Measurements from ENCODE around the gene WASF1. TPM values are rescaled to one million over a fixed set of nuclear protein-coding genes. Genes with fewer than 3 reads are reported as not detected.

Gene WASF1
- total RNA-seq, 3 donors from 2014 or later, result 11.4 to 19.7 (median 12.3) TPM

GRCh38 chr6:110196874-110197273 lies 17.4 kb upstream of the WASF1 start:
- no peaks in the 10 kb centered on the region for H3K4me1 ChIP-seq
- no peaks in the 10 kb centered on the region for H3K36me3 ChIP-seq
- no peaks in the 10 kb centered on the region for H3K9me3 ChIP-seq
- no peak overlapping the region for H3K4me3 ChIP-seq
- no peaks in the 10 kb centered on the region for H3K27me3 ChIP-seq
- intact Hi-C loops (cut with DNase I; ENCODE audit: low total_unique reads), result no loop called here
- no peak for TF ChIP-seq POLR2AphosphoS5 (IDR thresholded peaks at IDR 0.05)
- TF ChIP-seq POLR2A (IDR thresholded peaks at IDR 0.05), result no peak
- TF ChIP-seq, protein P1, sequence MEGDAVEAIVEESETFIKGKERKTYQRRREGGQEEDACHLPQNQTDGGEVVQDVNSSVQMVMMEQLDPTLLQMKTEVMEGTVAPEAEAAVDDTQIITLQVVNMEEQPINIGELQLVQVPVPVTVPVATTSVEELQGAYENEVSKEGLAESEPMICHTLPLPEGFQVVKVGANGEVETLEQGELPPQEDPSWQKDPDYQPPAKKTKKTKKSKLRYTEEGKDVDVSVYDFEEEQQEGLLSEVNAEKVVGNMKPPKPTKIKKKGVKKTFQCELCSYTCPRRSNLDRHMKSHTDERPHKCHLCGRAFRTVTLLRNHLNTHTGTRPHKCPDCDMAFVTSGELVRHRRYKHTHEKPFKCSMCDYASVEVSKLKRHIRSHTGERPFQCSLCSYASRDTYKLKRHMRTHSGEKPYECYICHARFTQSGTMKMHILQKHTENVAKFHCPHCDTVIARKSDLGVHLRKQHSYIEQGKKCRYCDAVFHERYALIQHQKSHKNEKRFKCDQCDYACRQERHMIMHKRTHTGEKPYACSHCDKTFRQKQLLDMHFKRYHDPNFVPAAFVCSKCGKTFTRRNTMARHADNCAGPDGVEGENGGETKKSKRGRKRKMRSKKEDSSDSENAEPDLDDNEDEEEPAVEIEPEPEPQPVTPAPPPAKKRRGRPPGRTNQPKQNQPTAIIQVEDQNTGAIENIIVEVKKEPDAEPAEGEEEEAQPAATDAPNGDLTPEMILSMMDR (IDR thresholded peaks at IDR 0.05), result no peak
- no peak overlapping the region for H3K27ac ChIP-seq
- DNase-seq (ENCODE audit: low spot score in 2 of 2), result no peak

- H3K4me1 ChIP-seq, result no peaks in the 10 kb centered on the region
- intact Hi-C loops (cut with DNase I; ENCODE audit: low total_unique reads), result no loop called here
- TF ChIP-seq POLR2AphosphoS5 (IDR thresholded peaks at IDR 0.05) (no peak), POLR2A (IDR thresholded peaks at IDR 0.05) (no peak)
- TF ChIP-seq, protein P1 (IDR thresholded peaks at IDR 0.05), result no peak
Observed at GRCh38 chr6:110195639-110196038, 16.2 kb upstream of the WASF1 start.

DNA sequence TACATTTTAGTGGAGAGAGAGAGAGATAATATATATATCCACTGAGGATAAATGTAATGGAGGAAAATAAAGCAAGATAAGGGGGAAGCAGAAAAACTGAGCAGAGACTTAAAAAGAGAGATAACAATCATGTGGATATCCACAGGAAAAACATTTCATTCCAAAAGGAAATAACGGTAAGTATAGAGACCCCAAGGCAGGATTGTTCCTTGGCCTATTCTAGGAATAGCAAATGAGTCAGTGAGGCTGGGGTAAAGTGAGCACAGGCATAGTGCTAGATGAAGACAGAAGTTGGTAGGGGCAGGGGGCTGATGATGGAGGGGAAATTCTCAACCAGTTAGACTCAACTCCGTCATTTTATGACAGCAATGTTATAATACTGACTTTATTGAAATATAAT lies 12.0 kb upstream of the WASF1 start:
- intact Hi-C loops (cut with DNase I; ENCODE audit: low total_unique reads), result no loop called here
- Histone ChIP-seq H3K4me3 (no peak overlapping the region), H3K27ac (no peak overlapping the region), H3K27me3 (no peaks in the 10 kb centered on the region), H3K4me1 (no peaks in the 10 kb centered on the region), H3K9me3 (no peaks in the 10 kb centered on the region), H3K36me3 (no peaks in the 10 kb centered on the region)
- TF ChIP-seq POLR2AphosphoS5 (IDR thresholded peaks at IDR 0.05), result no peak
- TF ChIP-seq POLR2A (IDR thresholded peaks at IDR 0.05), result no peak
- TF ChIP-seq, protein P1 (IDR thresholded peaks at IDR 0.05), result no peak
- DNase-seq (ENCODE audit: low spot score in 2 of 2), result no peak

More at GRCh38 chr6:110195639-110196038, 16.2 kb upstream of the WASF1 start:
- no peak for DNase-seq (ENCODE audit: low spot score in 2 of 2)
- Histone ChIP-seq H3K36me3 (no peaks in the 10 kb centered on the region), H3K27me3 (no peaks in the 10 kb centered on the region), H3K4me3 (no peak overlapping the region), H3K9me3 (no peaks in the 10 kb centered on the region), H3K27ac (no peak overlapping the region)

DNA sequence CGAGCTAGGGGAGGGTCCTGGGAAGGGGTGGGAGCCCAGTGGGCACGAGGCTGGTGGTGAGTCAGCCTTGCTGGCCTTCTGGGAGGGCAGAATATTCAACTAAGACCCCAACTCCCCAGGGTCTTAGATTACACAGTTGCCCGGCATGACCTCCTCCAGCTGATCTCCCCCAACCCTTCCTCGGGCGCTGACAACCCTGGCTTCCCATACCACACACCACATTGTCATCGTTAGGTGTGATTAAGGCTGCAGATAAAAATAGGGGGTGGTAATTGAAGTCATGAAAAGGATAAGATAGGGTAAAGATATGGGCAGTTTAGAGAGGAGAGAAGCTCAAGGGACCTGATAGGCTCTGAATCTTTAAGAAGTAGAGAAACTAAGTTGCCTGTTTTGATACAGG lies 11.3 kb upstream of the WASF1 start:
- intact Hi-C loops (cut with DNase I; ENCODE audit: low total_unique reads), result no loop called here
- TF ChIP-seq POLR2AphosphoS5 (IDR thresholded peaks at IDR 0.05), result no peak
- TF ChIP-seq, protein P1 (IDR thresholded peaks at IDR 0.05), result no peak
- no peak for TF ChIP-seq POLR2A (IDR thresholded peaks at IDR 0.05)
- no peak overlapping the region for H3K27ac ChIP-seq
- no peak for DNase-seq (ENCODE audit: low spot score in 2 of 2)
- H3K4me1 ChIP-seq, result no peaks in the 10 kb centered on the region
- no peaks in the 10 kb centered on the region for H3K9me3 ChIP-seq
- H3K4me3 ChIP-seq, result no peak overlapping the region
- H3K27me3 ChIP-seq, result no peaks in the 10 kb centered on the region
- no peaks in the 10 kb centered on the region for H3K36me3 ChIP-seq

DNA sequence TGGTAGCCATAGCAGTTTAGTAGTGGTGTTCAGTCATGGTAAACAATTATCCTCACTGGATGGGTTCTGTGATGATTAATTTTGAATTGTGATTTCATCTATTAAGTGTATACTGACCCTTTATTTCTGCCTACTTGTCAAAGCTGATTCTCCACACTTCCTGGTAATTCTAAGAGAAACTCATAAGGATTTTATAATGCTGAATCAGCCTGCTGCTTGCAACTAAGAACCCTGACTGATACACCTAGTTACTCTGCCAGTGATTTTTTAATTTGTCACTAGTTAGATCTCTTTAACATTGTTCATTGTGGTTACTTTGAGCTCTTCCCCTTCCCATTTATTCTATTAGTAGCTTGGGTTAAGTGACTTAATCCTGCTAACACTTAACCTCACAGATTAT lies 9.3 kb upstream of the WASF1 start:
- Histone ChIP-seq H3K27me3 (no peaks in the 10 kb centered on the region), H3K36me3 (no peaks in the 10 kb centered on the region), H3K4me3 (no peak overlapping the region), H3K4me1 (no peaks in the 10 kb centered on the region), H3K27ac (no peak overlapping the region), H3K9me3 (no peaks in the 10 kb centered on the region)
- TF ChIP-seq POLR2A (IDR thresholded peaks at IDR 0.05) (no peak), POLR2AphosphoS5 (IDR thresholded peaks at IDR 0.05) (no peak)
- TF ChIP-seq, protein P1 (IDR thresholded peaks at IDR 0.05), result no peak
- intact Hi-C loops (cut with DNase I; ENCODE audit: low total_unique reads), result no loop called here
- no peak for DNase-seq (ENCODE audit: low spot score in 2 of 2)
